Esophagus squamous epithelium (tissue), 5 donors: Measurements from ENCODE around the gene MINDY4. TPM values are rescaled to one million over a fixed set of nuclear protein-coding genes. Genes with fewer than 3 reads are reported as not detected.

ENCODE experiments used
- DNase-seq: peaks from one replicate; lab custom pipeline; 2025; lab: John Stamatoyannopoulos, UW
- H3K27ac ChIP-seq, 4 donors: fragments of 200-600 bp; sonication (generic); one replicate each; pipeline ENCODE4 v1.5.1; 2016 to 2019; ENCODE audit warnings: mild to moderate bottlenecking in 1 of 4
- H3K27me3 ChIP-seq, 4 donors: fragments of 200-600 bp; sonication (generic); 1 replicate in 3 of 4; 2 replicates in 1 of 4; pipeline versions ENCODE4 v1.5.1 to v1.6.0; 2017 to 2021; ENCODE audit warnings: antibody characterized with exemption in 1 of 4
- H3K36me3 ChIP-seq, 3 donors: fragments of 200-600 bp; sonication (generic); one replicate each; pipeline ENCODE4 v1.5.1; 2016 to 2019
- H3K4me1 ChIP-seq, 3 donors: fragments of 200-600 bp; sonication (generic); one replicate each; pipeline ENCODE4 v1.5.1; 2017 to 2019
- H3K4me3 ChIP-seq, 4 donors: fragments of 200-600 bp; sonication (generic); 1 replicate in 3 of 4; 2 replicates in 1 of 4; pipeline ENCODE4 v1.5.1; 2016 to 2019; ENCODE audit warnings: mild to moderate bottlenecking in 2 of 4, moderate library complexity in 1 of 4
- H3K9me3 ChIP-seq, 3 donors: fragments of 200-600 bp; sonication (generic); one replicate each; pipeline ENCODE4 v1.5.1; 2016 to 2019
- POLR2A ChIP-seq, 4 donors: fragments of 450-650 bp; IDR thresholded peaks; one replicate each; pipeline ENCODE4 v1.6.1; 2017; ENCODE audit warnings: antibody characterized with exemption in 4 of 4, mild to moderate bottlenecking in 4 of 4, moderate library complexity in 3 of 4
- WGBS, 2 donors: methylation state at CpG; one replicate each; pipeline ENCODE4 v1.1.5; 2018; 5-methylcytosine and 5-hydroxymethylcytosine counted together
- intact Hi-C: fragments of 100-400 bp; cut with DNase I; formaldehyde crosslinking; loops from one replicate; pipeline ENCODE4 v1.15.0; 2022
- total RNA-seq, 4 donors: library from RNA; depleted of rRNA; stranded (reverse); fragments of >200 nt; gene quantifications; one replicate each; pipeline ENCODE4 v1.1.0, GENCODE V29; 2016
- TF ChIP-seq, protein P1 (sequence below), 6 experiments: fragments of 450-650 bp in 4 of 6; fragments of 200-600 bp in 2 of 6; sonication (generic) in 2 of 6; IDR thresholded peaks; one replicate each; pipeline ENCODE4 v1.5.1; 2016 to 2019; ENCODE audit warnings: antibody characterized with exemption in 6 of 6, mild to moderate bottlenecking in 4 of 6, moderate library complexity in 4 of 6
- donor health status: DM: yes; HTN: yes; CAD: no.

Gene MINDY4
- total RNA-seq, 4 donors from 2014 or later = 2.5 to 6.3 (median 3.3) TPM

- TF ChIP-seq, protein P1, sequence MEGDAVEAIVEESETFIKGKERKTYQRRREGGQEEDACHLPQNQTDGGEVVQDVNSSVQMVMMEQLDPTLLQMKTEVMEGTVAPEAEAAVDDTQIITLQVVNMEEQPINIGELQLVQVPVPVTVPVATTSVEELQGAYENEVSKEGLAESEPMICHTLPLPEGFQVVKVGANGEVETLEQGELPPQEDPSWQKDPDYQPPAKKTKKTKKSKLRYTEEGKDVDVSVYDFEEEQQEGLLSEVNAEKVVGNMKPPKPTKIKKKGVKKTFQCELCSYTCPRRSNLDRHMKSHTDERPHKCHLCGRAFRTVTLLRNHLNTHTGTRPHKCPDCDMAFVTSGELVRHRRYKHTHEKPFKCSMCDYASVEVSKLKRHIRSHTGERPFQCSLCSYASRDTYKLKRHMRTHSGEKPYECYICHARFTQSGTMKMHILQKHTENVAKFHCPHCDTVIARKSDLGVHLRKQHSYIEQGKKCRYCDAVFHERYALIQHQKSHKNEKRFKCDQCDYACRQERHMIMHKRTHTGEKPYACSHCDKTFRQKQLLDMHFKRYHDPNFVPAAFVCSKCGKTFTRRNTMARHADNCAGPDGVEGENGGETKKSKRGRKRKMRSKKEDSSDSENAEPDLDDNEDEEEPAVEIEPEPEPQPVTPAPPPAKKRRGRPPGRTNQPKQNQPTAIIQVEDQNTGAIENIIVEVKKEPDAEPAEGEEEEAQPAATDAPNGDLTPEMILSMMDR (IDR thresholded peaks at IDR 0.05) = no peak
- TF ChIP-seq POLR2A (IDR thresholded peaks at IDR 0.05) = no peak
Measured at GRCh38 chr7:30866939-30867338, 95.7 kb downstream of the MINDY4 start.

DNA sequence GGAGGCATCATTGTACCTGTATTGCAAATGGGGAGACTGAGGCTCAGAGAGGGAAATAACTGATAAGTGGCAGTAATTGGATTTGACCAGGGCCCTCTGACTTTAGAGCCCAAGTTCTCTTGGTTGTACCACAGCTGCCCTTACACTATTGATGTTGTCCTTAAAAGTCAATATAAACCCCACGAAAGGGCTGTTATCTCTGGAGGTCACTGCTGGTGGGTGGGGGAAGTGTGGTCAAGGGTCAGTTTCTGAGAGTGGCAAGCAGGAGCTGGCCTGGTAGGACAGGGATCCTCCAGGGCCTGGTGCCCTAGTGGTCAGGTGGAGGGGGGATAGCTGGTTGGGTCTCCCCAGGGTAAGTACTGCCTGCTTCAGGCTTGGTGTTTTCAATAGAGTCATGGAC lies 96.3 kb downstream of the MINDY4 start:
- H3K36me3 ChIP-seq = peaks cover 0 to 12% (median 3%) of the 10 kb centered on the region in 3 donors
- intact Hi-C loops = no loop called here
- H3K4me3 ChIP-seq = no peak overlapping the region
- H3K9me3 ChIP-seq = no peaks in the 10 kb centered on the region
- 100% methylated on average over 1 of the region's 1 CpG for WGBS, 2 donors
- no peak overlapping the region for H3K27ac ChIP-seq
- H3K4me1 ChIP-seq = peaks cover 0 to 56% (median 18%) of the 10 kb centered on the region in 3 donors
- no peak for TF ChIP-seq POLR2A (IDR thresholded peaks at IDR 0.05)
- TF ChIP-seq, protein P1 (IDR thresholded peaks at IDR 0.05) = no peak
- no peaks in the 10 kb centered on the region for H3K27me3 ChIP-seq
- DNase-seq = no peak

More at GRCh38 chr7:30866939-30867338, 95.7 kb downstream of the MINDY4 start:
- WGBS, 2 donors = 82 to 86% methylated on average over 7 of the region's 7 CpGs
- intact Hi-C loops = no loop called here
- Histone ChIP-seq H3K4me1 (peaks cover 0 to 56% (median 18%) of the 10 kb centered on the region in 3 donors), H3K9me3 (no peaks in the 10 kb centered on the region), H3K27ac (no peak overlapping the region), H3K27me3 (no peaks in the 10 kb centered on the region), H3K4me3 (no peak overlapping the region), H3K36me3 (peaks cover 0 to 7% (median 0%) of the 10 kb centered on the region in 3 donors)
- DNase-seq = no peak

DNA sequence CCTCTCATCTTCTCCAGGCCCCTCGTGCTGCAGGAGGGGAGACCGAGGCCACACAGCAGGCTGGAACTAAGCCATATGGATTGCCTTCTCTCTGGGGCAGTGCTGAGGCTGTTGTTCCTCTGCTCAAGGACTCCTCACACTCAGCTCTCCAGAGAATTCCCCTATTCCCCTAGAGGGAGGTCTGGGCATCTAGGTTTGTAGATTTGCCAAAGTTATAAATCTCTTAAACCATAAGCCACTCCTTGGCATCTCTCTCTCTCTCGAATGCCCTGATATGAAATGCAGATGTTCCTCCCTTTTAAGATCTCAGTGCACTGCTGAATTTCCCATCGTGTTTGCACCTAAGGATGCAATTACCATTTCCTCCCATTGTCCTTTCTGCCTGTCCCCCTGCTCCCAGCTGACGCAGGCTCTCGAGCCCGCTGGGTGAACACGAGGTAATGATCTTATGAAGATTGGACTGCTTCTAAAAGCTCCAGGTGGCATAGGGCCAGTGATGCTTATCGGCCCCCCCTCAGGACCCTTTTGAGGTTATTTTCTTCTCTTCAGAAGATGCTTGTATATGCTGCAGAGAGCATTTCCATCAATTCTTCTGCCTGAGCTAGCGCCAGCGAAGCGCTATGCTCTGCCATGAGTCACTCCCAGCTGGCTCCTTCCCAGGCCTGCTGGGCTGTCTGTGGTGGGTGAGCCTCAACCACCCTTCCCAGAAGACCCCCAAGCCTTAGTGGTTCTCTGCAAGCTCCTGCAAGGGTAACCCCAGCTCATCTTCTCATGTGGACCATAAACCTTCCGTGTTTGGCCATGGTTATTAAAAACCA lies 98.8 kb downstream of the MINDY4 start:
- Histone ChIP-seq H3K4me1 (peaks cover 0 to 31% (median 4%) of the 10 kb centered on the region in 3 donors), H3K36me3 (peaks cover 0 to 38% (median 8%) of the 10 kb centered on the region in 3 donors), H3K4me3 (no peak overlapping the region), H3K27me3 (no peaks in the 10 kb centered on the region), H3K9me3 (no peaks in the 10 kb centered on the region), H3K27ac (peak overlapping the region in 3 of 4 donors; percentile 14 to 56 (median 56))
- TF ChIP-seq, protein P1 (IDR thresholded peaks at IDR 0.05) = no peak
- no peak for TF ChIP-seq POLR2A (IDR thresholded peaks at IDR 0.05)
- WGBS, 2 donors = 61 to 66% methylated on average over 12 to 13 of the region's 13 CpGs
- intact Hi-C loops = no loop called here
- DNase-seq = no peak

GRCh38 chr7:30870821-30871518 lies 99.8 kb downstream of the MINDY4 start:
- Histone ChIP-seq H3K27ac (peak overlapping the region in 3 of 4 donors; percentile 14 to 56 (median 56)), H3K9me3 (no peaks in the 10 kb centered on the region), H3K27me3 (no peaks in the 10 kb centered on the region), H3K4me1 (peaks cover 0 to 31% (median 4%) of the 10 kb centered on the region in 3 donors), H3K4me3 (no peak overlapping the region), H3K36me3 (peaks cover 0 to 47% (median 8%) of the 10 kb centered on the region in 3 donors)
- 78 to 86% methylated on average over 4 to 5 of the region's 10 CpGs for WGBS, 2 donors
- intact Hi-C loops = no loop called here
- TF ChIP-seq, protein P1 (IDR thresholded peaks at IDR 0.05) = no peak
- TF ChIP-seq POLR2A (IDR thresholded peaks at IDR 0.05) = no peak
- DNase-seq = no peak
